Small intestine (tissue), 7 donors: ENCODE measurements around the gene MLN. TPM values are rescaled to one million over a fixed set of nuclear protein-coding genes. Genes with fewer than 3 reads are reported as not detected.

Experiments
- DNase-seq, 2 donors: peaks; one replicate each; pipeline versions ENCODE4 v3.0.0 to v3.0.0-alpha.2; 2013
- FAIRE-seq: peaks from 2 replicates; lab custom pipeline; 2012; peaks lifted over from hg19 to GRCh38; lab: Jason Lieb, UNC
- H3K27ac ChIP-seq, 3 donors: one replicate each; pipeline ENCODE4 v1.5.1; 2013; ENCODE audit warnings: low read length in 2 of 3, mild to moderate bottlenecking in 2 of 3, control low read depth in 1 of 3, inconsistent platforms in 1 of 3, low read depth in 1 of 3, moderate library complexity in 1 of 3
- H3K27me3 ChIP-seq, 3 donors: one replicate each; pipeline ENCODE4 v1.6.1; 2013; ENCODE audit warnings: low read length in 3 of 3, inconsistent platforms in 1 of 3; ENCODE audit not compliant: control insufficient read depth in 3 of 3, insufficient read depth in 3 of 3
- H3K36me3 ChIP-seq, 3 donors: one replicate each; pipeline ENCODE4 v1.6.1; 2013; ENCODE audit warnings: low read length in 3 of 3, inconsistent platforms in 1 of 3, low read depth in 1 of 3, mild to moderate bottlenecking in 1 of 3, moderate library complexity in 1 of 3; ENCODE audit not compliant: control insufficient read depth in 3 of 3, insufficient read depth in 2 of 3
- H3K4me1 ChIP-seq, 3 donors: one replicate each; pipeline ENCODE4 v1.6.1; 2013; ENCODE audit warnings: low read length in 2 of 3, inconsistent platforms in 1 of 3, low read depth in 1 of 3, mild to moderate bottlenecking in 1 of 3, moderate library complexity in 1 of 3; ENCODE audit not compliant: control insufficient read depth in 3 of 3, insufficient read depth in 2 of 3
- H3K4me3 ChIP-seq, 3 donors: one replicate each; pipeline ENCODE4 v1.5.1; 2013; ENCODE audit warnings: low read length in 3 of 3, control low read depth in 1 of 3, inconsistent platforms in 1 of 3, low read depth in 1 of 3, mild to moderate bottlenecking in 1 of 3, moderate library complexity in 1 of 3
- H3K9me3 ChIP-seq, 2 donors: one replicate each; pipeline ENCODE4 v1.6.1; 2013; ENCODE audit warnings: low read depth in 1 of 2, low read length in 1 of 2; ENCODE audit not compliant: control insufficient read depth in 2 of 2, insufficient read depth in 1 of 2
- WGBS, 3 donors: extraction: QIAGEN DNeasy Blood & Tissue Kit; methylation state at CpG; one replicate each; pipeline ENCODE4 v1.1.7; 2013; 5-methylcytosine and 5-hydroxymethylcytosine counted together
- polyA plus RNA-seq, 4 donors: library from polyadenylated mRNA; stranded (reverse) in 3 of 4; unstranded in 1 of 4; fragments of 200-250 nt in 3 of 4; fragments of 120-200 nt in 1 of 4; gene quantifications; one replicate each; pipeline versions ENCODE4 v1.2.1 to v1.2.3, GENCODE V29; 2013
- donor health status: healthy with polysubstance abuse.
- donor health status: control.
- donor health status: control.
- donor health status: Bipolar disorder and iron deficiency.
- donor health status: healthy.

MLN gene
- polyA plus RNA-seq, 4 donors = 16.4 to 264 (median 112) TPM

DNA sequence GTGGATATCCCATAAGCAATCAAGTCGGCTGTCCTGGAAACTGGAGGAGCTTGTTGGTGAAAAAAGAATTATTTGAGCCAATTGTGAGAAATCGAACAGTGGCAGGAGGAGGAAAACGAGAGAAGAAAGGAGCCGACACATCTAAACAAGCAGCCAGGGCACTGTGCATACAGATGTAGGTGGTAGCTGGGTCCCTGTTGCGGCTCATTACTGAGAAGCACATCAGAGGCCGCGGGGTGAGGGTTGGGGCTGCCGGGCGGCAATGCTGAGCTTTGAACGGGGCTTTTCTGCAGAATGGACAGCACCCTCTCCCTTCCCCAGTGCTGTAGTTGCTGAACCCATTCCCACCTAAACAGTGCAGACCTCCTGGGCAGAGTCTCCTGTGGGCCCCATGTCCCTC is 10.8 kb downstream of the MLN start:
- DNase-seq = no peak

DNA sequence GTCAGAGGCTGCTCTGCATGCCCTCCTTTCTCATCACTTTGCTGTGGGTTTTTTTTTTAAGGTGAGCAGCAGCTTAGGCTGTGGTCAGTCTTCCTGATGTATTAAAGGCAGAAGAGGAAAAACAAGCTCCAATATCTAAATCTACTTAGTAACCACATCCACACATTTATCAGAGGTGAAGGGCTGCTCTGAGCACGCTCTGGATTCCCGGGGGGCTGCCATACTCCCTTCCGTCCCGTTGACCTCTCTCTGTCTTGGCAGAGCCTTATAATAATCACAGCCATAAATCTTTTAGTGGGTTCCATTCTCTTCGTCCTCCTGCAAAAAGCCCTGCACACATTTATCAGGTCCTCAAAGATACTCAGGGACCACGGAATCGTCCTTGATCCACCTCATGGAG is 12.2 kb downstream of the MLN start:
- Histone ChIP-seq H3K4me3 (no peak overlapping the region), H3K9me3 (no peaks in the 10 kb centered on the region), H3K27ac (no peak overlapping the region), H3K36me3 (no peaks in the 10 kb centered on the region), H3K4me1 (peaks cover 10 to 34% (median 15%) of the 10 kb centered on the region in 3 donors), H3K27me3 (no peaks in the 10 kb centered on the region)
- WGBS, 3 donors = 67 to 77% (median 68%) methylated on average over 7 of the region's 7 CpGs
- DNase-seq (no peak), FAIRE-seq (no peak)

More for the DNA sequence above, 10.8 kb downstream of the MLN start:
- Histone ChIP-seq H3K4me3 (no peak overlapping the region), H3K4me1 (peaks cover 3 to 21% (median 9%) of the 10 kb centered on the region in 3 donors), H3K9me3 (no peaks in the 10 kb centered on the region), H3K27ac (no peak overlapping the region), H3K27me3 (no peaks in the 10 kb centered on the region), H3K36me3 (no peaks in the 10 kb centered on the region)
- FAIRE-seq = no peak
- 68 to 80% (median 72%) methylated on average over 10 of the region's 10 CpGs for WGBS, 3 donors

DNA sequence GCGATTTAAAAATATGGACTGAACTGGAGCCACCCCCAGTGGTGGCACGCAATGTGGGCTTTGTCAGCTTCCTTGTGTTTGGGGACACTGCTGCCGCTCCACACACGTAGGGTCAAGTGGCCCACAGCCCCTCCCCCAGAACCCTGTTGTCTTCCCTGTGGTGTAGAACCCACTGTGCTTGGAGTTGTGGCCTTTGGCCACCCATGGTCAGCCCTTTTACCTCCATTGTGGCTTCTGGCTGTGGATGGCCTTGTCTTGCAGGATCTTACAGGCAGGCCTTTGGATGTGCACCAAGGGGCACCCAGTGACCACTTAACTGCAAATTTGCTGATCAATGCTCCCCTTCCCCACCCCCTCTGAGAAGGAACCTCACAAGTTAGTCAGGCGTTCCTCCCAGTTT is 12.9 kb downstream of the MLN start:
- Histone ChIP-seq H3K4me1 (peaks cover 15 to 38% (median 17%) of the 10 kb centered on the region in 3 donors), H3K27ac (no peak overlapping the region), H3K9me3 (no peaks in the 10 kb centered on the region), H3K4me3 (no peak overlapping the region), H3K27me3 (no peaks in the 10 kb centered on the region), H3K36me3 (no peaks in the 10 kb centered on the region)
- DNase-seq (no peak), FAIRE-seq (no peak)
- 92 to 95% (median 95%) methylated on average over 5 of the region's 5 CpGs for WGBS, 3 donors

DNA sequence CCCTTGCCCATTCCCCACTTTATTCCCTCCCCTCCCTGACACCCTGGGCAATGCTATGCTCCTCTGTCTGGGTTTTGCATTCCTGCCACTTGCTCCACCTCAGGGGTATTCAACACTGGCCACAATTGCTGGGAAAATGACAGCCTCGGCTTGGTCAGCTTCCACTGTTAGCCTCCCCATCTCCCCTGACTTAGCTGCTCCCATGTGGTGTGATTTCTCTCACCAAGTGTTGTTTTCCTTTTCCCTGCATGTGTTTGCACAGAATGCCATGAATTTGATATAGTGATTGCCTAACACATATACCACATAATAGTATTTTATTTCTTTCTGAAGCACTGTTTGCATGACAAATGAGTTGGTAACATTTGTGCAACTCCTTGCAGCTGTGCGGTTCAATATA is 13.4 kb downstream of the MLN start:
- 84 to 91% (median 87%) methylated on average over 2 of the region's 2 CpGs for WGBS, 3 donors
- FAIRE-seq (no peak), DNase-seq (no peak)
- Histone ChIP-seq H3K36me3 (peaks cover 0 to under 1% (median 0%) of the 10 kb centered on the region in 3 donors), H3K4me3 (no peak overlapping the region), H3K27ac (no peak overlapping the region), H3K9me3 (no peaks in the 10 kb centered on the region), H3K27me3 (no peaks in the 10 kb centered on the region), H3K4me1 (peaks cover 15 to 35% (median 18%) of the 10 kb centered on the region in 3 donors)

DNA sequence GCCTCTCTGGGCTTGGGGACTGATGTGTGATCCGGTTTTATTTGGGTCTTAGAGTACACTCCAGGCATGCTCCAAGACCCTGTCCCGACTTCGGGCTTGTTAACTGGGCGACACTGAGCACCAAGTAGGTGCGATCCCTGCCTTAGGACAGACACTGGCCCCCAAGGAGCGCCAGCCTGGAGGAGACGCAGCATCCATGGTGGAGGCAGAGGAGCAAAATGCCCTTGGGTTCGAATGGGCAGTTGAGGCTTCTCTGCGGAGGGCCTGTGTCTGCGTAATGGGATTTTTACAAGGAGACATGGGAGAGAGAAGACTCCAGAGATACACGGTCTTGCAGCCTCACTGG is 14.3 kb downstream of the MLN start:
- H3K36me3 ChIP-seq = peaks cover 0 to 9% (median 7%) of the 10 kb centered on the region in 3 donors
- no peaks in the 10 kb centered on the region for H3K9me3 ChIP-seq
- H3K27ac ChIP-seq = no peak overlapping the region
- peak overlapping the region in 1 of 3 donors; percentile 22 for H3K4me3 ChIP-seq
- FAIRE-seq = no peak
- WGBS, 3 donors = 92 to 96% (median 95%) methylated on average over 11 of the region's 11 CpGs
- no peaks in the 10 kb centered on the region for H3K27me3 ChIP-seq
- DNase-seq = no peak
- peaks cover 12 to 26% (median 18%) of the 10 kb centered on the region in 3 donors for H3K4me1 ChIP-seq

DNA sequence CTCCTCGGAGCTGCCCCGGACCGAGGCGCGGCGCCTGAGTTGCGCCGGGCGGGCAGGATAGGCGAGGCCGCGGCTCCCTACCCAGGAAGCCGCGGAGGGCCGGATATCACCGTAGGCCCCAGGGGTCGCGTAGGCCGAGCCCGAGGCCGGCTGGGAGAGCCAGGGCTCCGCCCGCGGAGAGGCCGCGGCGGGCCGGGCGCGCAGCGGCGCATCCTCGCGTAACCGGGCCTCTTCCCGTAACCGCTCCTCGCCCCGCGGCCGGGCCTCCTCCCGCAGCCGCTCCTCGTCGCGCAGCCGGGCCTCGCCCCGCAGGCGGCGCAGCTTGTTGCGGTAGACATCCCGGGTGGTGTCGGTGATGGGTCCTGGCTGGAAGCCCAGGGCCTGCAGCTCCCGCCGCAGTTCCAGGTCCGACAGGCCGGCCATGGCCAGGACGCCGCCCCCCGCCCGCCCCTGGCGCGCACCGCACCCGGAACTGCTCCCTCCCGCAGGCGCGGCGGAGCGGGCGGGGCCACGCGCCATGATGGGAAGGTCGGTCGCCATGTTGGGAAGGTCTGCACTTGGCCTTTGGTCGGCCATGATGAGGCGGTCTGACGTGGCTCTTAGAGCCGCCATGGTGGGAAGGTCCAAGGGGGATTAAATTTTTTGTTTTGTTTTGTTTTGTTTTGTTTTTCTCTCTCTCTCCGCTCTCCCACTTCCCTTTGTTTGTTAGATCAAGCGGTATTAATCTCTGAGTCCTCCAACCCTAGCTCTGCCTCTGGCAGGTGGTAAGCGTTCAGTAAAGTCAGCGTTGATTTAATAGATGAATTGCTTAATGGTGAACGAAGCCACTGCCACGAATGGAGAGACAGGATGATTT is 14.9 kb downstream of the MLN start, which contains the start of gene LEMD2:
TSS of gene LEMD2 (minus strand) at position 437 of the 856 bp plus-strand sequence. CDS start at position 423, 14 bp downstream.
- no peaks in the 10 kb centered on the region for H3K9me3 ChIP-seq
- 3 to 6% (median 5%) methylated on average over 59 to 86 of the region's 86 CpGs for WGBS, 3 donors
- DNase-seq (peak; percentile 91 to 98), FAIRE-seq (no peak)
- peak within 1 kb of the TSS; percentile 47 to 97 (median 91) for H3K27ac ChIP-seq
- H3K4me3 ChIP-seq = peak within 1 kb of the TSS; percentile 53 to 91 (median 79)
- peaks cover 0 to 14% (median 10%) of the 10 kb centered on the region in 3 donors for H3K36me3 ChIP-seq
- no peaks in the 10 kb centered on the region for H3K27me3 ChIP-seq
- peaks cover 9 to 22% (median 18%) of the 10 kb centered on the region in 3 donors for H3K4me1 ChIP-seq

DNA sequence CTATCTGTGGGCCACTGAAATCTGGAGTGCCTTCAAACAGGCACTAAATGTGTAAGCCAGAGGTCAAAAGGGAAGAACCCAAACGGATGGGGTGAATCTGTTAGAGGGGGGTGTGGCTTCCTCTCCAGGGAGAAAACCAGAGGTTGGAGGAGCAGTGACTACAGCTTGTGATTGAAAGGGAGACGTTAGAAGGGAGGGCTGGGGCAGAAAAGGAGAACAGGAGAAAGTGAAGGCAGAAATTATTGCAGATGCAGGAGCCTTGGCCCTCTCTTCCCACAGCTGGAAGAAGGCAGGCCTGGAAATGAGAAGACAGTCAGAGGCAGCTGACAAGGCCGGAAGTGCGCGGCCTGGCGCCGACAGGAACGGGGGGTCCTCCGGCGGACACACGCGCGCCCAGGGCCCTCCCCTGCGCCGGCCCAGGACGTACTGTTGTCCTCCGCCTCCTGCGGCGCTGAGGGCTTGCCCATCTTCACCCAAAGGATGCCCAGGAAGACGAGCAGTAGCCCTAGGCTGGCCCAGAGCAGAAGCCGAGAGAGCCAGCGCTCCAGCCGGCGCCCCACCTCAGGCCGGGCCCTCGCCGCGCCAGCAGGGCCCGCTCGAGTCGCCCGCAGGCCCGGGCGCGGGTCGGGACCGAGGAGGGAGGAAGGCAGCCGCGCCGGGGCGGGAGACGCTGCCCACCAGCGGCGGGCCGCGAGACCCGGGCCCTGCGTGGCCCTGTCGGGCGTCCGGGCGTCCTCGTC is 15.7 kb downstream of the MLN start:
- Histone ChIP-seq H3K36me3 (peaks cover 0 to 22% (median 15%) of the 10 kb centered on the region in 3 donors), H3K9me3 (no peaks in the 10 kb centered on the region), H3K27me3 (no peaks in the 10 kb centered on the region), H3K4me1 (peaks cover 9 to 22% (median 18%) of the 10 kb centered on the region in 3 donors), H3K4me3 (peak overlapping the region; percentile 53 to 91 (median 79)), H3K27ac (peak overlapping the region; percentile 47 to 97 (median 91))
- DNase-seq (peak; percentile 49 to 80), FAIRE-seq (no peak)
- WGBS, 3 donors = 0% methylated on average over 28 to 53 of the region's 53 CpGs

DNA sequence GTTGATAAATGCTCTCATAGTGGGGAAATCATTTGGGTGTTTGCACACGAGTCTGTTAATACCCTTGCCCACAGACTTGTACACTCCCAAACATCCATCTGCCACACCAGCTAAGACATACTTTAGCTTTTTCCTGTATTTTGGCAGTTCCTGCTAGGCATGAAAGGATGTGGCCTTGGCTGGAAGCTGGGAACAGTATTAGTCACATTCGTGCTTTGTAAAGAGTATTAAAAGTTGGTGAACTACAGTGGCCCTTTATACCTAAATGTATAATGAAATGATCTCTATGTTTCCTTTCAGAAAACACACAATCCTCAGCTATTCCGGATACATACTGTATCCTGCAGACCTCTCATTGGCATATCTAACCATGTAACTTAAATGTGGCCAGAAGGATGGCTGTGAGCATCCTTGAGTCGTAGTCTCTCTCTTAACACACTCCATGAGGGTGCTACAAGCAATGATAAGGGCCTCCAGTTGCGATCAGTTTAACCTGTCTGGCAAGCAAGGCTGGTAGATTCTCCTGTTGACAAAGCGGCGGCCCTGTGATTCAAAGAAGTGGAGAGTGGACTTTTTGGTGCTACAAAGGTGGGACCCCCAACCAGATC is 16.4 kb downstream of the MLN start:
- Histone ChIP-seq H3K4me1 (peaks cover 9 to 22% (median 18%) of the 10 kb centered on the region in 3 donors), H3K27ac (peak overlapping the region; percentile 47 to 97 (median 91)), H3K4me3 (peak overlapping the region; percentile 53 to 91 (median 79)), H3K36me3 (peaks cover 0 to 29% (median 18%) of the 10 kb centered on the region in 3 donors), H3K27me3 (no peaks in the 10 kb centered on the region), H3K9me3 (no peaks in the 10 kb centered on the region)
- WGBS, 3 donors = 32 to 45% (median 36%) methylated on average over 7 of the region's 7 CpGs
- DNase-seq = no peak
- FAIRE-seq = no peak
